GM23338 (cell line): ENCODE measurements around the gene CCL15. TPM values are rescaled to one million over a fixed set of nuclear protein-coding genes. Genes with fewer than 3 reads are reported as not detected.

ENCODE experiments used
- ATAC-seq: fragments of 200-7000 bp; cut with Tn5 transposase; 3 replicates; pipeline ENCODE4 v1.9.1; 2020
- DNase-seq: peaks from one replicate; pipeline ENCODE4 v3.0.0-alpha.2; 2015; ENCODE audit warnings: low spot score
- H2AFZ ChIP-seq: fragments of 200-600 bp; sonication (generic); 2 replicates; pipeline ENCODE4 v1.8.0; 2016; ENCODE audit warnings: antibody characterized with exemption, mild to moderate bottlenecking, moderate library complexity
- H3F3A ChIP-seq: fragments of 200-600 bp; sonication (generic); replicated peaks from 2 replicates; pipeline ENCODE4 v1.8.0; 2017; ENCODE audit warnings: antibody characterized with exemption, mixed run types, low read depth
- H3K27ac ChIP-seq: fragments of 200-600 bp; sonication (generic); 2 replicates; pipeline ENCODE4 v1.6.1; 2016; ENCODE audit warnings: low read depth
- H3K27me3 ChIP-seq: fragments of 200-600 bp; sonication (generic); 2 replicates; pipeline ENCODE4 v1.8.0; 2016; ENCODE audit warnings: mild to moderate bottlenecking, mixed run types, moderate library complexity; ENCODE audit not compliant: insufficient read depth
- H3K36me3 ChIP-seq: fragments of 200-600 bp; sonication (generic); 2 replicates; pipeline ENCODE4 v1.8.0; 2016; ENCODE audit warnings: mild to moderate bottlenecking; ENCODE audit not compliant: insufficient read depth
- H3K4me1 ChIP-seq: fragments of 200-600 bp; sonication (generic); 2 replicates; pipeline ENCODE4 v1.8.0; 2016; ENCODE audit warnings: mild to moderate bottlenecking, moderate library complexity; ENCODE audit not compliant: insufficient read depth
- H3K4me2 ChIP-seq: fragments of 200-600 bp; sonication (generic); 2 replicates; pipeline ENCODE4 v1.7.1; 2017; ENCODE audit warnings: mixed run types
- H3K4me3 ChIP-seq: fragments of 200-600 bp; sonication (generic); 2 replicates; pipeline ENCODE4 v1.6.1; 2016; ENCODE audit warnings: mixed run types
- H3K79me2 ChIP-seq: fragments of 200-600 bp; sonication (generic); replicated peaks from 2 replicates; pipeline ENCODE4 v1.8.0; 2017; ENCODE audit warnings: mild to moderate bottlenecking; ENCODE audit not compliant: insufficient read depth
- H3K9me2 ChIP-seq: fragments of 200-600 bp; sonication (generic); 2 replicates; pipeline ENCODE4 v1.8.0; 2017; ENCODE audit not compliant: insufficient read depth
- H4K20me1 ChIP-seq: fragments of 200-600 bp; sonication (generic); replicated peaks from 2 replicates; pipeline ENCODE4 v1.8.0; 2017; ENCODE audit warnings: mild to moderate bottlenecking; ENCODE audit not compliant: insufficient read depth
- H3K27ac Mint-ChIP-seq: 2 replicates; pipeline ENCODE4 v1.8.0; 2020; ENCODE audit warnings: inconsistent platforms, mild to moderate bottlenecking, moderate library complexity, mixed read lengths
- H3K27me3 Mint-ChIP-seq: 3 replicates; pipeline ENCODE4 v1.8.0; 2022; ENCODE audit warnings: low read depth, mild to moderate bottlenecking, moderate library complexity, mixed read lengths, inconsistent platforms; ENCODE audit not compliant: insufficient read depth, poor library complexity
- H3K36me3 Mint-ChIP-seq: 3 replicates; pipeline ENCODE4 v1.8.0; 2021; ENCODE audit warnings: low read depth, mild to moderate bottlenecking, inconsistent platforms, moderate library complexity, mixed read lengths
- H3K4me1 Mint-ChIP-seq: 3 replicates; pipeline ENCODE4 v1.8.0; 2020; ENCODE audit warnings: mild to moderate bottlenecking, inconsistent platforms, mixed read lengths
- H3K4me3 Mint-ChIP-seq: 3 replicates; pipeline ENCODE4 v1.8.0; 2021; ENCODE audit warnings: moderate library complexity, mild to moderate bottlenecking, inconsistent platforms, mixed read lengths
- H3K9me3 Mint-ChIP-seq: 3 replicates; pipeline ENCODE4 v1.8.0; 2020; ENCODE audit warnings: moderate library complexity, mild to moderate bottlenecking, inconsistent platforms, mixed read lengths
- CREB1 ChIP-seq: fragments of 250-450 bp; sonication (Bioruptor Pico); IDR thresholded peaks from 2 replicates; pipeline ENCODE4 v1.5.0; 2020; ENCODE audit warnings: low read depth, mild to moderate bottlenecking, moderate library complexity
- EZH2 ChIP-seq: fragments of 200-600 bp; sonication (generic); IDR thresholded peaks from one replicate; pipeline ENCODE4 v1.8.0; 2017; ENCODE audit warnings: antibody characterized with exemption, mild to moderate bottlenecking, low read depth; ENCODE audit not compliant: unreplicated experiment
- EZH2phosphoT487 ChIP-seq: fragments of 200-600 bp; sonication (generic); IDR thresholded peaks from one replicate; pipeline ENCODE4 v1.8.1; 2018; ENCODE audit warnings: antibody characterized with exemption; ENCODE audit not compliant: unreplicated experiment
- JUNB ChIP-seq: IDR thresholded peaks from one replicate; pipeline ENCODE4 v1.6.1; 2016; ENCODE audit warnings: antibody characterized with exemption; ENCODE audit not compliant: unreplicated experiment
- NANOG ChIP-seq: IDR thresholded peaks from 2 replicates; pipeline ENCODE4 v1.6.1; 2016; ENCODE audit warnings: antibody characterized with exemption, borderline replicate concordance
- POLR2AphosphoS5 ChIP-seq: IDR thresholded peaks from 2 replicates; pipeline ENCODE4 v1.6.1; 2016; ENCODE audit warnings: antibody characterized with exemption, low read depth
- STAT1 ChIP-seq: IDR thresholded peaks from one replicate; pipeline ENCODE4 v1.6.1; 2016; ENCODE audit warnings: antibody characterized with exemption; ENCODE audit not compliant: unreplicated experiment
- ZNF114 ChIP-seq: fragments of 250-450 bp; sonication (Bioruptor Pico); IDR thresholded peaks from 2 replicates; pipeline ENCODE4 v1.5.0; 2020; ENCODE audit warnings: mild to moderate bottlenecking, moderate library complexity
- ZNF331 ChIP-seq: fragments of 250-450 bp; sonication (Bioruptor Pico); IDR thresholded peaks from 2 replicates; pipeline ENCODE4 v1.5.0; 2020; ENCODE audit warnings: low read depth, mild to moderate bottlenecking, moderate library complexity
- polyA plus RNA-seq: library from polyadenylated mRNA; unstranded; fragments of >200 nt; fragmentation: Nextera tagmentation; extraction: Ambion mirVana; gene quantifications from 2 replicates; pipeline ENCODE4 v1.2.1, GENCODE V29; 2016
- total RNA-seq: library from RNA; depleted of rRNA; stranded (reverse); fragments of >200 nt; shearing (Covaris generic); gene quantifications from 2 replicates; pipeline ENCODE4 v1.2.3, GENCODE V29; 2014
- TF ChIP-seq, protein P1 (sequence below): IDR thresholded peaks from 2 replicates; pipeline ENCODE4 v1.6.1; 2016; ENCODE audit warnings: antibody characterized with exemption
- TF ChIP-seq, protein P2 (sequence below), 2 experiments: fragments of 200-600 bp in 1 of 2; sonication (generic) in 1 of 2; conservative IDR thresholded peaks; 2 replicates each; pipeline versions ENCODE4 v1.5.1 to v1.6.1; 2016 to 2017; ENCODE audit warnings: antibody characterized with exemption in 2 of 2, low read depth in 2 of 2, mild to moderate bottlenecking in 2 of 2, moderate library complexity in 1 of 2
- TF ChIP-seq, protein P3 (sequence below): fragments of 250-450 bp; sonication (Bioruptor Pico); IDR thresholded peaks from 2 replicates; pipeline ENCODE4 v1.5.0; 2020; ENCODE audit warnings: mild to moderate bottlenecking, moderate library complexity
- TF ChIP-seq, protein P4 (sequence below): IDR thresholded peaks from one replicate; pipeline ENCODE4 v1.6.1; 2018; ENCODE audit warnings: antibody characterized with exemption; ENCODE audit not compliant: unreplicated experiment

The CCL15 gene
- total and polyA plus RNA-seq, 2 experiments from 2014 or later: not detected

DNA sequence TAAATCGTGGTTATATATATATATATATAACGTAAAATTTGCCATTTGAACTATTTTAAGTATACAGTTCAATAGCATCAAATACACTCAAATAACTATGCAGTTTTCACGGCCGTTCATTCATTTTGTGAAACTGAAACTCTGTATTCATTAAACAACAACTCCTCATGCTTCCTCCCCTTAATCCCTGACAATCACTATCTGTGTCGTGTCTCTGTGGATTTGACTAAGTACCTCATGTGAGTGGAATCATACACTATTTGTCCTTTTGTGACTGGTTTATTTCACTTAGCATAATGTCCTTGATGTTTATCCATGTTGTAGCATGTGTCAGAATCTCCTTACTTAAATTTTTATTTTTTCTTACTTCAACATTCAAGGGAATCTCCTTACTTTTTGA is 13.6 kb upstream of the CCL15 start (continued):
- TF ChIP-seq ZNF114: no peak
- no peak for TF ChIP-seq POLR2AphosphoS5
- no peak for TF ChIP-seq JUNB

DNA sequence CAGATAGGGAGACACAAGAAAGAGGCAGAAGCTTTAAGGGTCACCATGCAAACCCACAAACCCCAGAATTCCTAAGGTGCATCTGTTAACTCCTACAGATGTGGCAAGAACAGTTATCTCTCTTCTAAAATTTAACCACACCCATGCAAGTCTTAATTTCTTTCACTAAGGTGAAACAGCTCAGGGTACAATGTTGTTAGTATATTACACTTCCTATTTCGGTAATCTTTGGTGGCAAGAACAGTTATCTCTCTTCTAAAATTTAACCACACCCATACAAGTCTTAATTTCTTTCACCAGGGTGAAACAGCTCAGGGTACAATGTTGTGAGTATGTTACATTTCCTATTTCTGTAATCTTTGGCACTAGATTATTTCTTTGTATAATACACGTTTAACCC is 9.8 kb upstream of the CCL15 start:
- Mint-ChIP-seq H3K9me3 (peaks cover 68% of the 10 kb centered on the region), H3K4me1 (no peaks in the 10 kb centered on the region), H3K36me3 (peaks cover 10% of the 10 kb centered on the region; the same call in 2 of the 3 replicates), H3K4me3 (no peak overlapping the region), H3K27ac (no peak overlapping the region), H3K27me3 (peaks cover 2% of the 10 kb centered on the region)
- no peak overlapping the region for H3K4me3 ChIP-seq
- DNase-seq (no peak), ATAC-seq (no peak)
- no peaks in the 10 kb centered on the region for H3K4me1 ChIP-seq
- H3F3A ChIP-seq: no peaks in the 10 kb centered on the region
- no peaks in the 10 kb centered on the region for H3K79me2 ChIP-seq
- no peaks in the 10 kb centered on the region for H3K9me2 ChIP-seq
- no peak overlapping the region for H2AFZ ChIP-seq
- TF ChIP-seq POLR2AphosphoS5: no peak
- TF ChIP-seq, protein P1, sequence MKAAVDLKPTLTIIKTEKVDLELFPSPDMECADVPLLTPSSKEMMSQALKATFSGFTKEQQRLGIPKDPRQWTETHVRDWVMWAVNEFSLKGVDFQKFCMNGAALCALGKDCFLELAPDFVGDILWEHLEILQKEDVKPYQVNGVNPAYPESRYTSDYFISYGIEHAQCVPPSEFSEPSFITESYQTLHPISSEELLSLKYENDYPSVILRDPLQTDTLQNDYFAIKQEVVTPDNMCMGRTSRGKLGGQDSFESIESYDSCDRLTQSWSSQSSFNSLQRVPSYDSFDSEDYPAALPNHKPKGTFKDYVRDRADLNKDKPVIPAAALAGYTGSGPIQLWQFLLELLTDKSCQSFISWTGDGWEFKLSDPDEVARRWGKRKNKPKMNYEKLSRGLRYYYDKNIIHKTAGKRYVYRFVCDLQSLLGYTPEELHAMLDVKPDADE: no peak
- no peak for TF ChIP-seq ZNF331 (CRISPR knock-in tag)
- no peak for TF ChIP-seq ZNF114
- TF ChIP-seq, protein P2, sequence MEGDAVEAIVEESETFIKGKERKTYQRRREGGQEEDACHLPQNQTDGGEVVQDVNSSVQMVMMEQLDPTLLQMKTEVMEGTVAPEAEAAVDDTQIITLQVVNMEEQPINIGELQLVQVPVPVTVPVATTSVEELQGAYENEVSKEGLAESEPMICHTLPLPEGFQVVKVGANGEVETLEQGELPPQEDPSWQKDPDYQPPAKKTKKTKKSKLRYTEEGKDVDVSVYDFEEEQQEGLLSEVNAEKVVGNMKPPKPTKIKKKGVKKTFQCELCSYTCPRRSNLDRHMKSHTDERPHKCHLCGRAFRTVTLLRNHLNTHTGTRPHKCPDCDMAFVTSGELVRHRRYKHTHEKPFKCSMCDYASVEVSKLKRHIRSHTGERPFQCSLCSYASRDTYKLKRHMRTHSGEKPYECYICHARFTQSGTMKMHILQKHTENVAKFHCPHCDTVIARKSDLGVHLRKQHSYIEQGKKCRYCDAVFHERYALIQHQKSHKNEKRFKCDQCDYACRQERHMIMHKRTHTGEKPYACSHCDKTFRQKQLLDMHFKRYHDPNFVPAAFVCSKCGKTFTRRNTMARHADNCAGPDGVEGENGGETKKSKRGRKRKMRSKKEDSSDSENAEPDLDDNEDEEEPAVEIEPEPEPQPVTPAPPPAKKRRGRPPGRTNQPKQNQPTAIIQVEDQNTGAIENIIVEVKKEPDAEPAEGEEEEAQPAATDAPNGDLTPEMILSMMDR (conservative IDR thresholded peaks at IDR 0.05; ENCODE audit: low read depth in 2 of 2): no peak
- TF ChIP-seq EZH2phosphoT487: no peak
- TF ChIP-seq, protein P3, sequence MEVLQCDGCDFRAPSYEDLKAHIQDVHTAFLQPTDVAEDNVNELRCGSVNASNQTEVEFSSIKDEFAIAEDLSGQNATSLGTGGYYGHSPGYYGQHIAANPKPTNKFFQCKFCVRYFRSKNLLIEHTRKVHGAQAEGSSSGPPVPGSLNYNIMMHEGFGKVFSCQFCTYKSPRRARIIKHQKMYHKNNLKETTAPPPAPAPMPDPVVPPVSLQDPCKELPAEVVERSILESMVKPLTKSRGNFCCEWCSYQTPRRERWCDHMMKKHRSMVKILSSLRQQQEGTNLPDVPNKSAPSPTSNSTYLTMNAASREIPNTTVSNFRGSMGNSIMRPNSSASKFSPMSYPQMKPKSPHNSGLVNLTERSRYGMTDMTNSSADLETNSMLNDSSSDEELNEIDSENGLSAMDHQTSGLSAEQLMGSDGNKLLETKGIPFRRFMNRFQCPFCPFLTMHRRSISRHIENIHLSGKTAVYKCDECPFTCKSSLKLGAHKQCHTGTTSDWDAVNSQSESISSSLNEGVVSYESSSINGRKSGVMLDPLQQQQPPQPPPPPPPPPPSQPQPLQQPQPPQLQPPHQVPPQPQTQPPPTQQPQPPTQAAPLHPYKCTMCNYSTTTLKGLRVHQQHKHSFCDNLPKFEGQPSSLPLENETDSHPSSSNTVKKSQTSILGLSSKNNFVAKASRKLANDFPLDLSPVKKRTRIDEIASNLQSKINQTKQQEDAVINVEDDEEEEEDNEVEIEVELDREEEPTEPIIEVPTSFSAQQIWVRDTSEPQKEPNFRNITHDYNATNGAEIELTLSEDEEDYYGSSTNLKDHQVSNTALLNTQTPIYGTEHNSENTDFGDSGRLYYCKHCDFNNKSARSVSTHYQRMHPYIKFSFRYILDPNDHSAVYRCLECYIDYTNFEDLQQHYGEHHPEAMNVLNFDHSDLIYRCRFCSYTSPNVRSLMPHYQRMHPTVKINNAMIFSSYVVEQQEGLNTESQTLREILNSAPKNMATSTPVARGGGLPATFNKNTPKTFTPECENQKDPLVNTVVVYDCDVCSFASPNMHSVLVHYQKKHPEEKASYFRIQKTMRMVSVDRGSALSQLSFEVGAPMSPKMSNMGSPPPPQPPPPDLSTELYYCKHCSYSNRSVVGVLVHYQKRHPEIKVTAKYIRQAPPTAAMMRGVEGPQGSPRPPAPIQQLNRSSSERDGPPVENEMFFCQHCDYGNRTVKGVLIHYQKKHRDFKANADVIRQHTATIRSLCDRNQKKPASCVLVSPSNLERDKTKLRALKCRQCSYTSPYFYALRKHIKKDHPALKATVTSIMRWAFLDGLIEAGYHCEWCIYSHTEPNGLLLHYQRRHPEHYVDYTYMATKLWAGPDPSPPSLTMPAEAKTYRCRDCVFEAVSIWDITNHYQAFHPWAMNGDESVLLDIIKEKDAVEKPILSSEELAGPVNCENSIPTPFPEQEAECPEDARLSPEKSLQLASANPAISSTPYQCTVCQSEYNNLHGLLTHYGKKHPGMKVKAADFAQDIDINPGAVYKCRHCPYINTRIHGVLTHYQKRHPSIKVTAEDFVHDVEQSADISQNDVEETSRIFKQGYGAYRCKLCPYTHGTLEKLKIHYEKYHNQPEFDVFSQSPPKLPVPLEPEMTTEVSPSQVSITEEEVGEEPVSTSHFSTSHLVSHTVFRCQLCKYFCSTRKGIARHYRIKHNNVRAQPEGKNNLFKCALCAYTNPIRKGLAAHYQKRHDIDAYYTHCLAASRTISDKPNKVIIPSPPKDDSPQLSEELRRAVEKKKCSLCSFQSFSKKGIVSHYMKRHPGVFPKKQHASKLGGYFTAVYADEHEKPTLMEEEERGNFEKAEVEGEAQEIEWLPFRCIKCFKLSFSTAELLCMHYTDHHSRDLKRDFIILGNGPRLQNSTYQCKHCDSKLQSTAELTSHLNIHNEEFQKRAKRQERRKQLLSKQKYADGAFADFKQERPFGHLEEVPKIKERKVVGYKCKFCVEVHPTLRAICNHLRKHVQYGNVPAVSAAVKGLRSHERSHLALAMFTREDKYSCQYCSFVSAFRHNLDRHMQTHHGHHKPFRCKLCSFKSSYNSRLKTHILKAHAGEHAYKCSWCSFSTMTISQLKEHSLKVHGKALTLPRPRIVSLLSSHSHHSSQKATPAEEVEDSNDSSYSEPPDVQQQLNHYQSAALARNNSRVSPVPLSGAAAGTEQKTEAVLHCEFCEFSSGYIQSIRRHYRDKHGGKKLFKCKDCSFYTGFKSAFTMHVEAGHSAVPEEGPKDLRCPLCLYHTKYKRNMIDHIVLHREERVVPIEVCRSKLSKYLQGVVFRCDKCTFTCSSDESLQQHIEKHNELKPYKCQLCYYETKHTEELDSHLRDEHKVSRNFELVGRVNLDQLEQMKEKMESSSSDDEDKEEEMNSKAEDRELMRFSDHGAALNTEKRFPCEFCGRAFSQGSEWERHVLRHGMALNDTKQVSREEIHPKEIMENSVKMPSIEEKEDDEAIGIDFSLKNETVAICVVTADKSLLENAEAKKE (CRISPR knock-in tag): no peak
- no peak for TF ChIP-seq NANOG
- TF ChIP-seq CREB1 (CRISPR knock-in tag): no peak
- TF ChIP-seq STAT1: no peak
- TF ChIP-seq, protein P4, sequence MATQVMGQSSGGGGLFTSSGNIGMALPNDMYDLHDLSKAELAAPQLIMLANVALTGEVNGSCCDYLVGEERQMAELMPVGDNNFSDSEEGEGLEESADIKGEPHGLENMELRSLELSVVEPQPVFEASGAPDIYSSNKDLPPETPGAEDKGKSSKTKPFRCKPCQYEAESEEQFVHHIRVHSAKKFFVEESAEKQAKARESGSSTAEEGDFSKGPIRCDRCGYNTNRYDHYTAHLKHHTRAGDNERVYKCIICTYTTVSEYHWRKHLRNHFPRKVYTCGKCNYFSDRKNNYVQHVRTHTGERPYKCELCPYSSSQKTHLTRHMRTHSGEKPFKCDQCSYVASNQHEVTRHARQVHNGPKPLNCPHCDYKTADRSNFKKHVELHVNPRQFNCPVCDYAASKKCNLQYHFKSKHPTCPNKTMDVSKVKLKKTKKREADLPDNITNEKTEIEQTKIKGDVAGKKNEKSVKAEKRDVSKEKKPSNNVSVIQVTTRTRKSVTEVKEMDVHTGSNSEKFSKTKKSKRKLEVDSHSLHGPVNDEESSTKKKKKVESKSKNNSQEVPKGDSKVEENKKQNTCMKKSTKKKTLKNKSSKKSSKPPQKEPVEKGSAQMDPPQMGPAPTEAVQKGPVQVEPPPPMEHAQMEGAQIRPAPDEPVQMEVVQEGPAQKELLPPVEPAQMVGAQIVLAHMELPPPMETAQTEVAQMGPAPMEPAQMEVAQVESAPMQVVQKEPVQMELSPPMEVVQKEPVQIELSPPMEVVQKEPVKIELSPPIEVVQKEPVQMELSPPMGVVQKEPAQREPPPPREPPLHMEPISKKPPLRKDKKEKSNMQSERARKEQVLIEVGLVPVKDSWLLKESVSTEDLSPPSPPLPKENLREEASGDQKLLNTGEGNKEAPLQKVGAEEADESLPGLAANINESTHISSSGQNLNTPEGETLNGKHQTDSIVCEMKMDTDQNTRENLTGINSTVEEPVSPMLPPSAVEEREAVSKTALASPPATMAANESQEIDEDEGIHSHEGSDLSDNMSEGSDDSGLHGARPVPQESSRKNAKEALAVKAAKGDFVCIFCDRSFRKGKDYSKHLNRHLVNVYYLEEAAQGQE: no peak
- TF ChIP-seq EZH2: no peak
- TF ChIP-seq JUNB: no peak
- H3K4me2 ChIP-seq: no peak overlapping the region
- H3K36me3 ChIP-seq: no peaks in the 10 kb centered on the region
- no peak overlapping the region for H3K27ac ChIP-seq
- H4K20me1 ChIP-seq: no peaks in the 10 kb centered on the region
- no peaks in the 10 kb centered on the region for H3K27me3 ChIP-seq
